HG03378 (cell line): ENCODE measurements around the gene CCNYL1.
"Not testable (repeated sequence)": the region's sequence is repeated elsewhere in the genome, so short reads cannot be mapped to it uniquely, and the experiment has no call there.

Experiments used
- ATAC-seq: cut with Tn5 transposase; IDR thresholded peaks from one replicate; pipeline ENCODE4 v1.9.1; 2021; ENCODE audit warnings: mild to moderate bottlenecking, moderate library complexity; ENCODE audit not compliant: unreplicated experiment

Gene CCNYL1

DNA sequence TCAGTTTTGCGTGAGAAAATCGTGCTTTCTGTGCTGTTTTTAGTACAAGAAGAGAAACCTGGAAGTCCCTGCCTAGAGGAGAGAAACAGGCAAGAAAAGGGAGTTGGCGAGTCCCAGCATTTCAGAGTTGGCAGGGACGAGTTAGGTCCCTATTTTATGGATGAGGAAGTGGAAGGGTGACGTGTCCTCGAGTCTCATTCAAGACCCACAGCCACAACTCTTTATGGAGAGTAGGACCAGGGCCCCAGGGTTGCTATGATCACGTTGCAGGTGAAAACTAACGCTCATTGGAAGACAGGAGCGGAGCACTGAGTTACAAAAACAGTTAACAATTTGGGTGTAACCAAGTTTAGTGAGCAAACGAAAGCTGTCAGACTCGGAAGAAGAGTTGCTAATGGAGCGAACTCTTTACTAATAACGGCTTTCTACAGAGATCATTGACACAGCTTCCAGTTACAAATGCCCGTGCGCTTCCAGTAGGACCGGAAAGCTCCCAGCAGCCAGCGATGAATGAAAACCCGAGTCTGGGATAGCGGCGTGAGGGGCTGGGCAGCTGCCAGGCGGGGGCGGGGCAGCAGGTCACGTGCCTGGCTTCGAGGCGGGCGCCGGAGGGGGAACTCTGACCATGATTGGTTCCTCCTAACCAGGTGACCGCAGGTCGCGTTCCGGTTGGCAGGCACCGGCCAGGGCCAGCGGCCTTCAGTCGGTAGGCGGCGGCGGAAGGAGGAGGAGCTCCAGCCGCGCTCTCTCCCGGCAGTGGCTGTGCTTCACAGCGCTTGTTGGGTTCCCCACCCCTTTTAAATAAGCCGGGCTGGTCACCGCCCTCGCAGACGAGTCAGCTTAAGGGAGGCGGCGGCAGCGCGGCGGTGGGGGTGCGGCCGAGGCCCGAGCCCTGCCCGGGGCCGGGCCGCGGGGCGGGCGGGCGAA, at the start of gene CCNYL1:
TSS of gene CCNYL1 (plus strand) at position 827 of the 927 bp plus-strand sequence. CDS start 257 bp downstream, outside the sequence.
- peak; percentile 99 for ATAC-seq

DNA sequence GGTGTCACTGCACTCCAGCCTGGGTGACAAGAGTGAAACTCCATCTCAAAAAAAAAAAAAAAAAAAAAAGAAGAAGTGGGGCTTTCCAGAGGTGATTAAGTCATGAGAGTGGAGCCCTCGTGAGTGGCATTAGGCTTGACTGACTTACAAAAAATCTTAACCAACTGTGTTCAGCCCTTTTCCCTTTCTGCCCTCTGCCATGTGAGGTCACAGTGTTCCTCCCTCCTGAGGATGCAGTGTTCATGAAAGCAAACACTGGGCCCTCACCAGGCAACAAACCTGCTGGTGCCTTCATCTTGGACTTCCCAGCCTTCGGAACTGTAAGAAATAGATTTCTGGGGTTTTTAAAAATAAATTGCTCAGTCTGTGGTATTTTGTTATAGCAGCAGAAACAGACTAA, 49.2 kb upstream of the CCNYL1 start:
- ATAC-seq = peak; percentile 99

DNA sequence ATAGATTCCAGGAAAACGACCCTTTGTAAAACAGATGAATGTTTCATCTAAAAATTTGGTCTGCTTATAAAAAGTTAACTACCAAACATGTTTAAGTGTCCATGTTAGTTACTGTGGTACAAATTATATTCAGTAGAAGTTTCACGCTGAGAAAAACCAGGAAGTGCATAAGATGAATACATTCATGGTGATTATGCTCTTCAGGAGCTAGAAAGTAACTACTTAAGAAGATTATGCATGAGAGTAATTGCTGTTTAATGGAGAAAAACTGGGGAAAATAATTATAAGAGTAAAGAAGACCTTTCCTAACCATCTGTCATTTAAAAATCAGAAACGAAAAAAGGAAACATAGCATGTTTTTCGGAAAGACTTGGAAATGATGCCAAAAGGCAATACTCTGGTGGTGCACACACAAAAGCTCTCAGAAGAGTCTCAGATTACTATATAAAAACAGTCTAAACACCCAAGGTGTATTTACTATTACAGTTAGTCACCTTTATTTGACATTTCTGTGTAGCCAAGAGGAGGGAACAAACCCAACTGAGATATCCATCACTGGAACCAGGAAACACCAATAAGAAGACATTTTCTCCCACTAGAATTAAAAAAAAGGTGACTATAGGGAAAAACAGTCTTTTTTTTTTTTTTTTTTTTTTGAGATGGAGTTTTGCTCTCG, 47.4 kb upstream of the CCNYL1 start:
- no peak for ATAC-seq

DNA sequence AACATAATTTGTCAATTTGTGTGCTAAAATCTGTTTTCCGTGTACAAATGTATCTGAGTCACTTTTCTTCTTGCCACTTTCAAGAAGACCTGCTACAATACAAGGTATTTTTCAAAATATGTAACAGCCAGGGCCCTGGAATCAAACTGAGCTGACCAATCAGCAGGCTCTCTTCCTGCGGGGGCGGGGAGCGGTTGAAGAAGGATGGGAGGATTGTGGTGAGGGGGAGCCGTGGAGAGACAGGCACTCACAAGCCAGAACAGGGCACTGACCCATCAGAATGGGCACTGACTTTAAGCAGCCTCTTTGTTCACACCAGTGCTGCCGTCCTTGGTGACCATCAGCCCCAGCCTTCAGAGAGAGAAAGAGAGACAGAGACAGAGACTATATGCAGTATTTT, 40.6 kb upstream of the CCNYL1 start:
- ATAC-seq = no peak

GRCh38 chr2:207673431-207673830, 38.0 kb upstream of the CCNYL1 start:
- ATAC-seq = no peak

- ATAC-seq = no peak
Observed at GRCh38 chr2:207674266-207674774, 37.1 kb upstream of the CCNYL1 start.

GRCh38 chr2:207674826-207675225, 36.6 kb upstream of the CCNYL1 start:
- ATAC-seq = no peak

DNA sequence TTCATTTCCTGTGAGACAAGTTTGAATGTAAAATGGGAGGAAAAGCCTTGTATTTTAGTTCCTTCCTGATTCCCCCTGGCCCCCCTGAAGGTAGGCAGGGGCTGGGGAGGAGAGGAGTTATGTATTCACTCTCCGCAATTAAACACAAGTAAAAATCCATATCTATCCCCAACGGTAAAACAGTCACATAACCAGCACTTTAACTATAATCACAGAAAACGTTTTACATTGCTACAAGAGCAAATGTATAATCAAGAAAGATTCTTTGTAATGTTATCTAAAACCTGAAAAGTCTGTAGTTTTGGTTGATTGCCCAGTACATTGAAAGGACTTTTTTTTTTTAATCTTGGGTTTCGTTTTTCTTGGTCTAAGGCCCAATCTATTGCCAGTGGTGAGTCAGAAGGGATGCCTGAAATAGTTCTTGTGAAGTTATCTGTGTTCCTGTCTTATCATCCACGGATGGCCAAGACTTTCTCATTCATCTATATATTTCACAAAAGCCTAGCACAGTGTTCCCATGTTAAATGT, 34.5 kb upstream of the CCNYL1 start:
- peak; percentile 51 for ATAC-seq

- no peak for ATAC-seq
Observed at GRCh38 chr2:207681431-207681830, 30.0 kb upstream of the CCNYL1 start.

GRCh38 chr2:207682557-207682956, 28.9 kb upstream of the CCNYL1 start:
- no peak for ATAC-seq

GRCh38 chr2:207683438-207683837, 28.0 kb upstream of the CCNYL1 start:
- ATAC-seq = no peak

- no peak for ATAC-seq
Observed at GRCh38 chr2:207683879-207684627, 27.4 kb upstream of the CCNYL1 start.

GRCh38 chr2:207686812-207687211, 24.6 kb upstream of the CCNYL1 start:
- no peak for ATAC-seq

GRCh38 chr2:207688597-207688996, 22.8 kb upstream of the CCNYL1 start:
- ATAC-seq = no peak

- ATAC-seq = not testable (repeated sequence)
Observed at GRCh38 chr2:207690845-207691461, 20.5 kb upstream of the CCNYL1 start.

DNA sequence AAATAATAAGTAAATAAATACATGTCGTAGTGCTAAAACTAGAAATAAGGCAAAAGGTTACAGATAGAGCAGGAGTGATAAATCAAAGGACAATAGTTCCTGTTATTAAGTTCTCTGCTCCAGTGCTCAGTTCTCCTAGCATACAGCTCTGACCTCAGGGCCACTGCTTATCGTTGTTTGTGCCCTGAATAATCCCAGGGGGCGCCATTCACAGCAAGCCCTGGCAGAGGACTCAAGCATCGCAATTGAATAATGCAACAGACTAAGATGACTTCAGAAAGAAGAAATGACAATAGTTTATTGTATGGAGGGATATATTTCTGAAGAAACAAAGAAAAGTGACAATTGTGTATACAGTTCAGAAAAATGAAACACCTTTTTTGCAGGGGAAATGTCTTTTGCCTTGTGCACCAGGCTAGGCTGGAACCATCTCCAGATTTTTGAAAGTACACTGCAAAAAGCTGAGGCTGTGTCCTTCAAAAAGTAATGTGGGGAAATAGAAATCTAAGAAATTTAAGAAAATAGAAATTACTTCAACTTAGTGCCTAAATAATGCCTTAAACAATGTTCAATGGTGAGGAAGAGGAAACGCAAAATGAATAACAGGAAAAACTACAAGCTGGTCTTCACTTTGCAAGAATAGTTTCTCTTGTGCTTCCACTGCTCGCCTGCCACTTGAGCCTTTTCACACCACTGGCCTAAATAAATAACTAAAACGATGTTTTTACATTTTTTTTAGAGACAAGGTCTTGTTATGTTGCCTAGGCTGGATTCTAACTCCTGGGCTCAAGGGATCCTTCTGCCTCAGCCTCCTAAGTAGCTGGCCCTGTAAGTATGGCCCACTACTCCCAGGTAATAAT, 19.0 kb upstream of the CCNYL1 start:
- ATAC-seq = no peak

- ATAC-seq = no peak
Observed at GRCh38 chr2:207693641-207694249, 17.7 kb upstream of the CCNYL1 start.

DNA sequence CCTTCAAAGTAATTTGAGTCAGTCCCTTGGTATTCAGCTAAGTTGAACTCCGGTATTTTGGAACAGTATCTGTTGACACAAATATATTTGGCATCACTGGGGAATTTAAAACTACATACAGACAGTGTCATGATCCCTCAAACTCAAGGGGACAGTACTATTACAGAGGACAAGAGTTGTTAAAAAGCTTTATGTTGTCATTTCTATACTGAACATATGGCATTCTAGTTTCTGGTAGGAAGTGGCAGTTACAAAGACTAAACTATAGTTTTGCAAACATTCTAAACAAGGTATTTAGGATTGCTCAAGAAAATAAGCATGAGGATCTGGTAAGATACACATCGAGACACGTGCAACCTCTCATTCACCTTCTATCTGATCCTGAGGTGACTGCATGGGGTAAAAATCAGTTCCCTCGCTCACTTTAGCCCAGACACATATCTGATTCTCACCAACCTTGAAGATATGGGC, 16.6 kb upstream of the CCNYL1 start:
- no peak for ATAC-seq

GRCh38 chr2:207695293-207695692, 16.1 kb upstream of the CCNYL1 start:
- ATAC-seq = no peak
